GM18870 (cell line): ENCODE measurements around the gene DNASE2.

ENCODE experiments used
- ATAC-seq: cut with Tn5 transposase; IDR thresholded peaks from one replicate; pipeline ENCODE4 v1.9.1; 2021; ENCODE audit warnings: moderate library complexity; ENCODE audit not compliant: unreplicated experiment

Gene DNASE2

GRCh38 chr19:12886969-12887747, 5.9 kb upstream of the DNASE2 start, which contains the start of gene KLF1:
Gene KLF1 (minus strand): TSS chr19:12887201. CDS start chr19:12887140, 61 bp downstream.
- ATAC-seq, result no peak

DNA sequence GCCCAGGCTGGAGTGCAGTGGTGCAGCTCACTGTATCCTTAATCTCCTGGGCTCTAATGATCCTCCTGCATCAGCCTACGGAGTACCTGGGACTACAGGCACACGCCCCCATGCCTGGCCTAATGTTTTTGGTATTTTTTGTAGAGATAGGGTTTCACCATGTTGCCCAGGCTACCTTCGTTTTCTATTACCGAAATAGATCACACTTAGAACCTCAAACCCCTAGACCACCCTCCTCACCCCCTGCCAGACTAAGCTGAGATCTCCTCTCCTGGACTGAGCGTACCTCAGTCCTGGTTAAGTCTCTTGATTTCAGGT, 5.4 kb upstream of the DNASE2 start:
- ATAC-seq, result no peak

DNA sequence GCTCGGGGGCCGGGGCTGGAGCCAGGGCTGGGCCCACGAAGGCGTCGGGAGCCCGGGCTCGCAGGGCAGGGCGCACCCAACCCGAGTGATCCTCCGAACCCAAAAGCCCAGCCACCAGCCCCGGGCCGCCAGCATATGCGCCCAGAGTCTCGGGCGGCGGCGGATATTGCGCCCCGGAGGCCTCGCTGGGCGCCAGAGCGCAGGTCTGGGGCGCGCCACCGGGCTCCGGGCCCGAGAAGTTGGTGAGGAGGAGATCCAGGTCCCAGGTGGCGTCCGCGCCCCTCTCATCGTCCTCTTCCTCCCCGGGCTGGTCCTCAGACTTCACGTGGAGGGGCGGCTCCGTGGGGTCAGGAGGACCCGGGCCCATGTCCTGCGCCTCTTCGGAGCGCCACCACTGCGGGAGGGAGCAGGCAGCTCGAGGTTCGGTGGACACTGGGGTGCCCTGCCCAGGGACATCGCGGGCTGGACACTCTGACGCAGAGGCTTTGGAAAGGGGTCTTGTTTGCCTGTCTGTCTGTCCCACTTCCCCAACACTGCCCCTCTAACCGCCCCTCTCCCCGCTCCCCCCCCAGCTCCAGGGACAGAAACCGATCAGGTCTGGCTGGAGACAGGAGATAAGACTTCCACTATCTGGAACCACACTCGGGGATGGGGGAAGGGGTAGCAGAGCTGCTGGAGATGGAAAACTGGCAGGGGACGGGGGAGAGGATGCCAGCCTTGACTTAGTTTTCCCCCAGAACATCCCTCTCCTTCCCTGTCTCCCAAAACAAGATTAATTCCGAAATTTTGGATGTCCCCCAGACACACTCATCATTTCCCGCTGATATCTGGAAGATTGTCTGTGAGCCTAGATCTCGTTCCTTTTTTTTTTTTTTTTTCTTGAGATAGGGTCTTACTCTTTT, 4.8 kb upstream of the DNASE2 start:
- ATAC-seq, result no peak

- ATAC-seq, result no peak
These were observed 3.9 kb upstream of the DNASE2 start for GRCh38 chr19:12884926-12885748.

- ATAC-seq, result no peak
These were observed 3.3 kb upstream of the DNASE2 start for GRCh38 chr19:12884627-12884925.

DNA sequence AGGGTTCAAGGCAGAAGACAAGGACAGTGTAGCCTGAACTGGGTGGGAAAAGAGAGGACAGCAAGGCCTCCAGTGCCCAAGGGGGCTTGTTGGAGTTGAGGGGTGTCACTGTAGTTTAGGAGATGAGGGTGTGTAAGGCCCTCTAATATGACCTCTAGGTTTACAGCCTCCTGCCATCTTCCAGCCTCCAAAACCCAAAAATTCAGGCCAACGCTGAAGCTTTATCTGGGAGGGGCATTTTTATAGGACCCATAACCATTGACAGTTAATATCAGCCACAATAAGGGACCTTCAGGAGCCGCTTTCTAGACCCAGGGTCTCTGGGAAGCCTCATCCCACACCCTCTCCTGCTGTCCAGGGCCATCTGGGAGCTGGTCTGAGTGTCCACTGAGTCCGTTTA, 3.0 kb upstream of the DNASE2 start:
- no peak for ATAC-seq

- no peak for ATAC-seq
These were observed 1.3 kb upstream of the DNASE2 start for GRCh38 chr19:12882589-12882988.

GRCh38 chr19:12880551-12881171, 588 bp downstream of the DNASE2 start:
- no peak for ATAC-seq

- no peak for ATAC-seq
These were observed 6.2 kb downstream of the DNASE2 start for GRCh38 chr19:12875086-12875485.

DNA sequence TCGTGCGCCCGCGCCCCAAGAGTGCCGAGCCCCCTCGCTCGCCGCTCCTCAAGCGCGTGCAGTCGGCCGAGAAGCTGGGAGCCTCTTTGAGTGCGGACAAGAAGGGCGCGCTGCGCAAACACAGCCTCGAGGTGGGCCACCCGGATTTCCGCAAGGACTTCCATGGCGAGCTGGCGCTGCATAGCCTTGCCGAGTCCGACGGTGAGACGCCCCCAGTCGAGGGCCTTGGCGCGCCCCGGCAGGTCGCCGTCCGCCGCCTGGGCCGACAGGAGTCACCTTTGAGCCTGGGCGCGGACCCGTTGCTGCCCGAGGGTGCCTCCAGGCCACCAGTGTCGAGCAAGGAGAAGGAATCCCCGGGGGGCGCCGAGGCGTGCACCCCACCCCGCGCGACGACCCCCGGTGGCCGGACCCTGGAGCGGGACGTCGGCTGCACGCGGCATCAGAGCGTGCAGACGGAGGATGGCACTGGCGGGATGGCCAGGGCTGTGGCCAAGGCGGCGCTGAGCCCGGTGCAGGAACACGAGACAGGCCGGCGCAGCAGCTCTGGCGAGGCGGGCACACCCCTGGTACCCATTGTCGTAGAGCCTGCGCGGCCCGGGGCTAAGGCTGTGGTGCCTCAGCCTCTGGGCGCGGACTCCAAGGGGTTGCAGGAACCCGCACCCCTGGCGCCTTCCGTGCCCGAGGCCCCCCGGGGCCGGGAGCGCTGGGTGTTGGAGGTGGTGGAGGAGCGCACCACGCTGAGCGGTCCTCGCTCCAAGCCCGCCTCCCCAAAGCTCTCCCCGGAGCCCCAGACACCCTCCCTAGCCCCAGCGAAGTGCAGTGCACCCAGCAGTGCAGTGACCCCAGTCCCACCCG, 7.1 kb downstream of the DNASE2 start:
- no peak for ATAC-seq

DNA sequence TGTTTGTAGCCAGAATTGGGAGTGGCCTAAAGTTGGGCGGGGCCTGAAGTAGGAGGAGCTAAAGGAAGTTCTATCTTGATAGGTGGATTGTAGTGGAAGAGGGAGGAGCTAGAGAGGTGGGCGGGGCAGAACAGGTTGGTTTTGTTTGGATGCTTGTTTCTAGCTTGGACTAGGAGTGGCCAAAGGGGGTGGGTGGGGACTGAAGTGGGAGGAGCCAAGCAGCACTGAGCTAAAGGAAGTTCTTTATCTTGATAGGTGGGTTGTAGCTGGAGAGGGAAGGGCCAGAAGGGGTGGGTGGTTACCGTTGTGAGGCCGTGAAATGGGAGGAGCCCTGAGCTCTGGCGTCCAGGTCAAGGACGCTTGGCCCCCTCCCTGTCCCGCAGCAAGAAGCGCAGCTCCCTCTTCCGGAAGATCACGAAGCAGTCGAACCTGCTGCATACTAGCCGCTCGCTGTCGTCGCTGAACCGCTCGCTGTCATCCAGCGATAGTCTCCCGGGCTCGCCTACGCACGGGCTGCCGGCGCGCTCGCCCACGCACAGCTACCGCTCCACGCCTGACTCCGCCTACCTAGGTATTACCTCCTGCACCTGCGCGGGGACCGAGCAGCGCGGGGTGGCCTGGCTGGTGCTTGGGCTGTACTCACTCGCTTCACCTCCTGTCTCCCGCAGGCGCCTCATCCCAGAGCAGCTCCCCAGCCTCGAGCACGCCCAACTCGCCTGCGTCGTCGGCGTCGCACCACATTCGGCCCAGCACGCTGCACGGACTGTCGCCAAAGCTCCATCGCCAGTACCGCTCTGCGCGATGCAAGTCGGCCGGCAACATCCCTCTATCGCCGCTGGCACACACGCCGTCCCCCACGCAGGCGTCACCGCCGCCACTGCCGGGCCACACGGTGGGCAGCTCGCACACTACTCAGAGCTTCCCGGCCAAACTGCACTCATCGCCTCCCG, 8.0 kb downstream of the DNASE2 start:
- ATAC-seq, result no peak

- ATAC-seq, result no peak
These were observed 9.0 kb downstream of the DNASE2 start for GRCh38 chr19:12872255-12872654.

DNA sequence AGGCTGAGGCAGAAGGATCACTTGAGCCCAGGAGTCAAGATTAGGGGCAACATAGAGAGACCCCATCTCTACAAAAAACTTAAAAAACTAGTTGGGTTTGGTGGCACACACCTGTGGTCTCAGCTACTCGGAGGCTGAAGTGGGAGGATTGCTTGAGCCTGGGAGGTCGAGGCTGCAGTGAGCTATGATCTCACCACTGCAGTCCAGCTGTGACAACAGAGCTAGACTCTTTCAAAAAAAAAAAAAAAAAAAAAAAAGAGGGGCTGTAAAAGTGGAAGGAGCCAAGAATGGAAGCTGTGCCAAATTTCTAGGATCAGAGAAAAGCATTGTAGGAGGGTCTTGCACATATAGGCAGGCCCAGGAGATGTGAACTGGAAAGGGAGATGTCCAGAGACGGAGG, 9.6 kb downstream of the DNASE2 start:
- ATAC-seq, result no peak

DNA sequence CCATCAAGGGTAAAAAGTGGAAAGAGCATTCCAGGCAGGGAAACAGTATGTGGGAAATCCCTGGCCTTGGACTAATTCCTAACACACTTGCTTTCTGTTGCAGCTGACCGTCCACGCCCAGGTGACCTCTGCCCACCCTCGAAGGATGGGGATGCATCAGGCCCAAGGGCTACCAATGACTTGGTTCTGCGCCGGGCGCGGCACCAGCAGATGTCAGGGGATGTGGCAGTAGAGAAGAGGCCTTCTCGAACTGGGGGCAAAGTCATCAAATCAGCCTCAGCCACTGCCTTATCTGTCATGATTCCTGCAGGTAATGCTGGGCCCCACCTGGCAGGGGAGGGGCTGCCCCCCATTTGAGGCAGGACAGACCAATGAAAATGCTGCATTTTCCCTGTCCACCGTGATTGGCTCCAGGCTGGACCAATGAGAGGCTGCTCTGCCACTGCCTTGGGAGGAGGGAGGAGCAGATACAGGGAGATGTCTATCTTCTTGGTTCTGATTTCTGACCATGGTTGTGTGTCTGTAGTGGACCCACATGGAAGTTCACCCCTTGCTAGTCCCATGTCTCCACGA, 12.6 kb downstream of the DNASE2 start:
- ATAC-seq, result no peak

- no peak for ATAC-seq
These were observed 13.8 kb downstream of the DNASE2 start for GRCh38 chr19:12867120-12868099.

- ATAC-seq, result no peak
These were observed 14.7 kb downstream of the DNASE2 start for GRCh38 chr19:12866416-12867119.
